Endothelial cell (in vitro differentiated cells): ENCODE results near the gene OSTM1. TPM values are rescaled to one million over a fixed set of nuclear protein-coding genes. Genes with fewer than 3 reads are reported as not detected.

ENCODE experiments used
- DNase-seq: peaks from one replicate; pipeline ENCODE4 v3.0.0; 2021; ENCODE audit warnings: low spot score
- H3K27ac Mint-ChIP-seq: one replicate; pipeline ENCODE4 v1.8.0; 2021; ENCODE audit warnings: mixed read lengths, inconsistent platforms; ENCODE audit not compliant: unreplicated experiment
- H3K27me3 Mint-ChIP-seq: one replicate; pipeline ENCODE4 v1.8.0; 2021; ENCODE audit warnings: mild to moderate bottlenecking, moderate library complexity, mixed read lengths, inconsistent platforms; ENCODE audit not compliant: unreplicated experiment
- H3K36me3 Mint-ChIP-seq: one replicate; pipeline ENCODE4 v1.8.0; 2021; ENCODE audit warnings: mild to moderate bottlenecking, low read depth, mixed read lengths, inconsistent platforms; ENCODE audit not compliant: unreplicated experiment
- H3K4me1 Mint-ChIP-seq: one replicate; pipeline ENCODE4 v1.8.0; 2021; ENCODE audit warnings: mild to moderate bottlenecking, mixed read lengths, inconsistent platforms; ENCODE audit not compliant: unreplicated experiment
- H3K4me3 Mint-ChIP-seq: one replicate; pipeline ENCODE4 v1.8.0; 2021; ENCODE audit warnings: mild to moderate bottlenecking, mixed read lengths, inconsistent platforms; ENCODE audit not compliant: unreplicated experiment
- H3K9me3 Mint-ChIP-seq: one replicate; pipeline ENCODE4 v1.8.0; 2021; ENCODE audit warnings: mixed read lengths, inconsistent platforms; ENCODE audit not compliant: unreplicated experiment
- CTCF ChIP-seq: fragments of 200-600 bp; sonication (generic); IDR thresholded peaks from one replicate; pipeline ENCODE4 v1.5.0; 2021; ENCODE audit warnings: antibody characterized with exemption; ENCODE audit not compliant: unreplicated experiment
- long read RNA-seq: library from polyadenylated mRNA; unstranded; transcript quantifications from one replicate; pipeline ENCODE4 v2.0.0, GENCODE V29; 2020; ENCODE audit not compliant: unreplicated experiment
- total RNA-seq: library from RNA; stranded (reverse); fragmentation: NEBNext Ultra II Directional; extraction: Animal tissue kit (Norgen Biotek cat#: 25700); gene quantifications from one replicate; pipeline ENCODE4 v1.2.1, GENCODE V29; 2021; ENCODE audit not compliant: unreplicated experiment

The OSTM1 gene, protein sequence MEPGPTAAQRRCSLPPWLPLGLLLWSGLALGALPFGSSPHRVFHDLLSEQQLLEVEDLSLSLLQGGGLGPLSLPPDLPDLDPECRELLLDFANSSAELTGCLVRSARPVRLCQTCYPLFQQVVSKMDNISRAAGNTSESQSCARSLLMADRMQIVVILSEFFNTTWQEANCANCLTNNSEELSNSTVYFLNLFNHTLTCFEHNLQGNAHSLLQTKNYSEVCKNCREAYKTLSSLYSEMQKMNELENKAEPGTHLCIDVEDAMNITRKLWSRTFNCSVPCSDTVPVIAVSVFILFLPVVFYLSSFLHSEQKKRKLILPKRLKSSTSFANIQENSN
- total RNA-seq = 22.7 TPM
- long read RNA-seq, full-length matches to known transcripts = 9 of 12 reads
- long read RNA-seq, partial matches to known transcripts = 0 of 12 reads
- long read RNA-seq, other reads (novel, unspliced or antisense) = 3 of 12 reads

- peaks cover 5% of the 10 kb centered on the region for H3K27me3 Mint-ChIP-seq
- no peaks in the 10 kb centered on the region for H3K36me3 Mint-ChIP-seq
- peaks cover 5% of the 10 kb centered on the region for H3K4me1 Mint-ChIP-seq
These were observed at the start of gene OSTM1 for GRCh38 chr6:108074359-108075144. OSTM1 (minus strand) TSS chr6:108074741; CDS start chr6:108074651, 90 bp downstream.

DNA sequence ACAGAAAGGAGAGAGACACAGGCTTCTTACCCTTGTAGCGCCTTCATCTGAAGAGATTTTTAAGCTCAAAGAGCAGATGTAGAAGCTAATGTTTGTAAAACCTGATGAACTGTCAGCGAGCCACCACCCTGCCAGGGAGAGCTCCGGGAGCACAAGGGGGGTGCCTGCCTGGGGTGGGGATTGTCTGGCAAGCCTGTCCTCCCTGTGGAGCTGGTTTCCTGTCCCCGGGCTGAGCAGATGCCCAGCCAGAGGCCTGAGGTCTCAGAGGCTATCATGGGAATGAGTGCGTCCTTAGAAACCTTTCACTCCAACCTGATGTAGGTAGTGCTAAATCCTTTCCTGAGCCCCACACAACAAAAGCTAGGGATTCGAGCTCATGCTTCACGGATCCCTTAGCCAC, 49.4 kb upstream of the OSTM1 start:
- Mint-ChIP-seq H3K9me3 (no peaks in the 10 kb centered on the region), H3K36me3 (no peaks in the 10 kb centered on the region), H3K27me3 (peaks cover 18% of the 10 kb centered on the region), H3K4me3 (no peak overlapping the region), H3K4me1 (peaks cover 24% of the 10 kb centered on the region), H3K27ac (no peak overlapping the region)
- no peak for TF ChIP-seq CTCF
- no peak for DNase-seq

More at GRCh38 chr6:108074359-108075144, at the start of gene OSTM1:
- Mint-ChIP-seq H3K4me3 (peak within 1 kb of the TSS; percentile 90), H3K9me3 (no peaks in the 10 kb centered on the region), H3K27ac (no peak within 1 kb of the TSS)
- no peak for TF ChIP-seq CTCF
- peak; percentile 98 for DNase-seq

- TF ChIP-seq CTCF = no peak
- peaks cover 28% of the 10 kb centered on the region for H3K4me1 Mint-ChIP-seq
- H3K9me3 Mint-ChIP-seq = no peaks in the 10 kb centered on the region
- peaks cover 22% of the 10 kb centered on the region for H3K27me3 Mint-ChIP-seq
- no peak overlapping the region for H3K4me3 Mint-ChIP-seq
- no peak overlapping the region for H3K27ac Mint-ChIP-seq
- DNase-seq = no peak
- no peaks in the 10 kb centered on the region for H3K36me3 Mint-ChIP-seq
These were observed 49.0 kb upstream of the OSTM1 start for GRCh38 chr6:108123481-108123929.

DNA sequence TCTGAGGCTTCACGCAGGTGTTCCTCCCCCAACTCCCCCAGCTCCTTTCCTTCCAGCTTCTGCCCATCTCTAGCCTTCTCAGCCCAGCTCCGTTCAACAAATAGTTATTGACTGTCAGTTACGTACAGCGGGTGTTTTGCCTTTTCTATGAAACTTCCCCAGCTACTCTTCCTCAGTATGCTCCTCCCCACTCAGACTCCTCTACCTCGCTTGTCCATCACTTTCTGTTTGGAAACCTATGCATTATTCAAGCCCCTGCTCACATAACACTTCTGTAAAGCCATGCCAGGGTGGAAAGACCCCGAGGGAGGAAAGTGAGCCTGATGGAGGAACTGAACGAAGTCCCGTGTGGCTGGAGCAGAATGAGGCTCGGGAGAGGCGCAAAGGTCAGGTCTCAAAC, 47.1 kb upstream of the OSTM1 start:
- Mint-ChIP-seq H3K9me3 (no peaks in the 10 kb centered on the region), H3K27ac (no peak overlapping the region), H3K4me3 (no peak overlapping the region), H3K36me3 (peaks cover 5% of the 10 kb centered on the region), H3K27me3 (peaks cover 31% of the 10 kb centered on the region), H3K4me1 (peaks cover 32% of the 10 kb centered on the region)
- no peak for DNase-seq
- TF ChIP-seq CTCF = no peak
